C4-2B (cell line): ENCODE data around the gene NAIF1.
"Not testable (repeated sequence)": the region's sequence is repeated elsewhere in the genome, so short reads cannot be mapped to it uniquely, and the experiment has no call there.

Experiments
- H3K27ac ChIP-seq: fragments of 450-650 bp; 2 replicates; pipeline ENCODE4 v1.5.1; 2017
- CTCF ChIP-seq: fragments of 450-650 bp; conservative IDR thresholded peaks from 2 replicates; pipeline ENCODE4 v1.5.1; 2017; ENCODE audit warnings: mild to moderate bottlenecking
- ZFX ChIP-seq: fragments of 450-650 bp; IDR thresholded peaks from 2 replicates; pipeline ENCODE4 v1.6.1; 2017

The NAIF1 gene

GRCh38 chr9:128066713-128067644 is at the start of gene NAIF1:
Gene NAIF1 (minus strand): TSS chr9:128067320. CDS start chr9:128067101, 219 bp downstream.
- peak within 1 kb of the TSS; percentile 97 for H3K27ac ChIP-seq
- TF ChIP-seq ZFX (peak; percentile 78; the same call in 1 of the 2 replicates), CTCF (no peak)

- TF ChIP-seq CTCF (no peak), ZFX (no peak)
- no peak overlapping the region for H3K27ac ChIP-seq
Observed at GRCh38 chr9:128116104-128117083, 49.3 kb upstream of the NAIF1 start.

GRCh38 chr9:128115187-128116103 is 48.3 kb upstream of the NAIF1 start:
- H3K27ac ChIP-seq = no peak overlapping the region
- TF ChIP-seq ZFX (no peak), CTCF (no peak)

- H3K27ac ChIP-seq = no peak overlapping the region
- TF ChIP-seq ZFX (no peak), CTCF (no peak)
Observed at GRCh38 chr9:128114326-128115186, 47.4 kb upstream of the NAIF1 start.

GRCh38 chr9:128113526-128114325 is 46.6 kb upstream of the NAIF1 start:
- H3K27ac ChIP-seq = no peak overlapping the region

GRCh38 chr9:128111726-128112125 is 44.6 kb upstream of the NAIF1 start:
- not testable (repeated sequence) for H3K27ac ChIP-seq

More at GRCh38 chr9:128113526-128114325, 46.6 kb upstream of the NAIF1 start:
- no peak for TF ChIP-seq CTCF
